HCT116 (cell line): ENCODE measurements around the gene PRKG1. TPM values are rescaled to one million over a fixed set of nuclear protein-coding genes. Genes with fewer than 3 reads are reported as not detected.

Experiments used
- ATAC-seq: fragments of 200-7000 bp; cut with Tn5 transposase; 2 replicates; pipeline ENCODE4 v1.9.1; 2020; ENCODE audit warnings: mild to moderate bottlenecking, moderate library complexity
- BruUV-seq: library from RNA; stranded (reverse); fragments of 400-500 nt; replicated peaks from 2 replicates; lab custom pipeline; 2021; lab: Mats Ljungman, UMichigan
- CTCF ChIA-PET: fragments of 300-600 bp; sonication (Branson Sonifier 250); formaldehyde crosslinking; loops from one replicate; lab custom pipeline; 2021; ENCODE audit warnings: antibody characterized with exemption; lab: Charles Lee
- POLR2A ChIA-PET: fragments of 300-600, 350-600 bp; sonication (Branson Sonifier 250); formaldehyde crosslinking; loops from one replicate; lab custom pipeline; 2021; ENCODE audit warnings: antibody characterized with exemption; lab: Charles Lee
- RAD21 ChIA-PET, 2 experiments: fragments of 300-600 bp; sonication (Branson Sonifier 250); formaldehyde crosslinking; loops; one replicate each; lab custom pipeline; 2023; ENCODE audit warnings: low total read pairs in 2 of 2; ENCODE audit not compliant: uncharacterized antibody in 2 of 2, unreplicated experiment in 2 of 2, low non-redundant PET in 1 of 2; lab: Charles Lee
- DNase-seq: peaks from one replicate; pipeline ENCODE4 v3.0.0-alpha.2; 2010; ENCODE audit warnings: low read depth, low spot score
- H2AFZ ChIP-seq: fragments of 200-600 bp; shearing (Covaris generic), sonication (generic); 2 replicates; pipeline ENCODE4 v1.6.1; 2017; ENCODE audit warnings: low read depth, mixed run types, mixed read lengths, antibody characterized with exemption, low read length; ENCODE audit not compliant: poor library complexity, severe bottlenecking
- H3K27ac ChIP-seq: 2 replicates; pipeline ENCODE4 v1.5.1; 2012; ENCODE audit warnings: low read depth, low read length
- H3K27me3 ChIP-seq: fragments of 200-600 bp; sonication (generic); 2 replicates; pipeline ENCODE4 v1.6.1; 2016; ENCODE audit warnings: mixed run types, low read length, mixed read lengths; ENCODE audit not compliant: insufficient read depth
- H3K36me3 ChIP-seq, 2 experiments: fragments of 200-500 bp in 1 of 2; fragments of 200-600 bp in 1 of 2; sonication (Bioruptor generic) in 1 of 2; sonication (generic) in 1 of 2; 2 replicates each; pipeline versions ENCODE4 v1.5.1 to v1.6.1; 2014 to 2016; ENCODE audit warnings: low read length in 2 of 2, inconsistent platforms in 1 of 2, mixed read lengths in 1 of 2, mixed run types in 1 of 2; ENCODE audit not compliant: insufficient read depth in 2 of 2, control insufficient read depth in 1 of 2
- H3K4me1 ChIP-seq, 2 experiments: fragments of 200-600 bp in 1 of 2; sonication (generic) in 1 of 2; 2 replicates each; pipeline versions ENCODE4 v1.5.1 to v1.6.1; 2012 to 2017; ENCODE audit warnings: low read length in 2 of 2, inconsistent platforms in 1 of 2, mild to moderate bottlenecking in 1 of 2, mixed read lengths in 1 of 2, mixed run types in 1 of 2, moderate library complexity in 1 of 2; ENCODE audit not compliant: insufficient read depth in 2 of 2, control insufficient read depth in 1 of 2
- H3K4me2 ChIP-seq: fragments of 200-600 bp; sonication (generic); 2 replicates; pipeline ENCODE4 v1.6.1; 2017; ENCODE audit warnings: mixed run types, low read length, mixed read lengths
- H3K4me3 ChIP-seq, 2 experiments: fragments of 200-600 bp in 1 of 2; sonication (generic) in 1 of 2; replicated peaks in 1 of 2; 2 replicates each; pipeline ENCODE4 v1.5.1; 2011 to 2016; ENCODE audit warnings: low read length in 2 of 2, control low read depth in 1 of 2, low read depth in 1 of 2, mild to moderate bottlenecking in 1 of 2, mixed read lengths in 1 of 2, mixed run types in 1 of 2
- H3K79me2 ChIP-seq: fragments of 200-600 bp; sonication (generic); 2 replicates; pipeline ENCODE4 v1.6.1; 2017; ENCODE audit warnings: mild to moderate bottlenecking, mixed run types, low read length, moderate library complexity, mixed read lengths; ENCODE audit not compliant: insufficient read depth
- H3K9ac ChIP-seq: fragments of 200-600 bp; sonication (generic); 2 replicates; pipeline ENCODE4 v1.6.1; 2016; ENCODE audit warnings: low read length, mixed read lengths
- H3K9me2 ChIP-seq: fragments of 200-600 bp; sonication (generic), shearing (Covaris generic); 2 replicates; pipeline ENCODE4 v1.6.1; 2017; ENCODE audit warnings: mixed run types, mild to moderate bottlenecking, moderate library complexity; ENCODE audit not compliant: insufficient read depth
- H3K9me3 ChIP-seq, 2 experiments: fragments of 200-500 bp in 1 of 2; fragments of 200-600 bp in 1 of 2; sonication (Bioruptor generic) in 1 of 2; sonication (generic) in 1 of 2; 2 replicates each; pipeline ENCODE4 v1.6.1; 2014 to 2017; ENCODE audit warnings: low read length in 2 of 2, mixed read lengths in 2 of 2, inconsistent platforms in 1 of 2, low read depth in 1 of 2, mild to moderate bottlenecking in 1 of 2, mixed run types in 1 of 2, moderate library complexity in 1 of 2; ENCODE audit not compliant: control insufficient read depth in 1 of 2, insufficient read depth in 1 of 2
- H4K20me1 ChIP-seq: fragments of 200-600 bp; sonication (generic), shearing (Covaris generic); 2 replicates; pipeline ENCODE4 v1.6.1; 2017; ENCODE audit warnings: mixed run types, mild to moderate bottlenecking, moderate library complexity; ENCODE audit not compliant: insufficient read depth
- CBX3 ChIP-seq: IDR thresholded peaks from 2 replicates; pipeline ENCODE4 v1.6.1; 2012; ENCODE audit warnings: low read depth
- CEBPB ChIP-seq: IDR thresholded peaks from 2 replicates; pipeline ENCODE4 v1.6.1; 2012; ENCODE audit warnings: low read depth
- CTCF ChIP-seq, 3 experiments: fragments of 200-600 bp in 1 of 3; sonication (generic) in 1 of 3; IDR thresholded peaks in 2 of 3; conservative IDR thresholded peaks in 1 of 3; 2 replicates each; pipeline ENCODE4 v1.5.1; 2012 to 2017; ENCODE audit warnings: low read depth in 2 of 3, low read length in 2 of 3, antibody characterized with exemption in 1 of 3, borderline replicate concordance in 1 of 3, control low read depth in 1 of 3, mild to moderate bottlenecking in 1 of 3, mixed read lengths in 1 of 3, mixed run types in 1 of 3, moderate library complexity in 1 of 3; ENCODE audit not compliant: insufficient read depth in 1 of 3
- EGR1 ChIP-seq: IDR thresholded peaks from 2 replicates; pipeline ENCODE4 v1.6.1; 2012; ENCODE audit warnings: low read depth
- ELF1 ChIP-seq: IDR thresholded peaks from 2 replicates; pipeline ENCODE4 v1.6.1; 2012; ENCODE audit warnings: low read depth, borderline replicate concordance
- EZH2 ChIP-seq: fragments of 200-600 bp; sonication (generic); IDR thresholded peaks from 2 replicates; pipeline ENCODE4 v1.6.1; 2017; ENCODE audit warnings: antibody characterized with exemption, mixed run types
- EZH2phosphoT487 ChIP-seq: fragments of 200-600 bp; IDR thresholded peaks from 2 replicates; pipeline ENCODE4 v1.6.1; 2018; ENCODE audit warnings: antibody characterized with exemption, borderline replicate concordance
- FOSL1 ChIP-seq: IDR thresholded peaks from 2 replicates; pipeline ENCODE4 v1.6.1; 2012; ENCODE audit warnings: low read depth
- JUND ChIP-seq: IDR thresholded peaks from 2 replicates; pipeline ENCODE4 v1.6.1; 2012
- POLR2A ChIP-seq: IDR thresholded peaks from 2 replicates; pipeline ENCODE4 v1.7.0; 2011; ENCODE audit warnings: borderline replicate concordance; ENCODE audit not compliant: insufficient read depth, insufficient read length; ENCODE audit errors: extremely low read depth
- POLR2AphosphoS5 ChIP-seq: IDR thresholded peaks from 2 replicates; pipeline ENCODE4 v1.6.1; 2011; ENCODE audit warnings: mild to moderate bottlenecking, low read depth, low read length, moderate library complexity
- RAD21 ChIP-seq: IDR thresholded peaks from 2 replicates; pipeline ENCODE4 v1.6.1; 2012; ENCODE audit warnings: low read depth, mild to moderate bottlenecking
- REST ChIP-seq: IDR thresholded peaks from 2 replicates; pipeline ENCODE4 v1.6.1; 2012; ENCODE audit warnings: low read depth
- SRF ChIP-seq: IDR thresholded peaks from 2 replicates; pipeline ENCODE4 v1.6.1; 2012; ENCODE audit warnings: low read depth
- TCF7L2 ChIP-seq: IDR thresholded peaks from 2 replicates; pipeline ENCODE4 v1.7.0; 2011; ENCODE audit warnings: borderline replicate concordance, inconsistent platforms; ENCODE audit not compliant: insufficient read depth, insufficient read length; ENCODE audit errors: extremely low read depth
- YY1 ChIP-seq: IDR thresholded peaks from 2 replicates; pipeline ENCODE4 v1.6.1; 2011; ENCODE audit warnings: low read length, low read depth, moderate library complexity, mild to moderate bottlenecking; ENCODE audit not compliant: insufficient replicate concordance; ENCODE audit errors: extremely low read depth
- ZNF274 ChIP-seq: fragments of 200-500 bp; sonication (Bioruptor generic); IDR thresholded peaks from 2 replicates; pipeline ENCODE4 v1.6.1; 2014; ENCODE audit warnings: mild to moderate bottlenecking, low read depth, low read length, inconsistent platforms
- intact Hi-C: fragments of 100-400 bp; cut with micrococcal nuclease; formaldehyde crosslinking; loops from 2 replicates; pipeline ENCODE4 v1.10.0; 2022
- total RNA-seq: library from RNA; stranded (reverse); gene quantifications from one replicate; pipeline ENCODE4 v1.2.1, GENCODE V29; 2021; ENCODE audit not compliant: unreplicated experiment
- TF ChIP-seq, protein P1 (sequence below): IDR thresholded peaks from 2 replicates; pipeline ENCODE4 v1.6.1; 2012
- TF ChIP-seq, protein P2 (sequence below): IDR thresholded peaks from 2 replicates; pipeline ENCODE4 v1.6.1; 2012

Gene PRKG1
- total RNA-seq, 1 experiment from 2014 or later: 1.4 TPM

- Histone ChIP-seq H3K4me2 (no peak overlapping the region), H3K9me3 (no peaks in the 10 kb centered on the region), H3K9ac (no peak overlapping the region), H3K36me3 (no peaks in the 10 kb centered on the region), H3K79me2 (no peaks in the 10 kb centered on the region), H3K4me1 (no peaks in the 10 kb centered on the region), H3K9me2 (no peaks in the 10 kb centered on the region), H3K4me3 (no peak overlapping the region), H2AFZ (no peak overlapping the region), H3K27ac (no peak overlapping the region), H4K20me1 (no peaks in the 10 kb centered on the region), H3K27me3 (0 out of 2 replicates have a peak, but pooled peaks cover 4% of the 10 kb centered on the region)
- CTCF ChIA-PET: no interaction called here
- RAD21 ChIA-PET: no interaction called here
- intact Hi-C loops: no loop called here
- ATAC-seq (no peak), DNase-seq (no peak)
- POLR2A ChIA-PET: no interaction called here
- BruUV-seq: no TSS peak
- TF ChIP-seq CTCF (IDR thresholded peaks at IDR 0.05 in 2 of 3, conservative IDR thresholded peaks at IDR 0.05 in 1 of 3; ENCODE audit: borderline replicate concordance in 1 of 3, insufficient read depth in 1 of 3, low read depth in 2 of 3, low read length in 2 of 3): no peak
- TF ChIP-seq ELF1: no peak
- TF ChIP-seq, protein P1, sequence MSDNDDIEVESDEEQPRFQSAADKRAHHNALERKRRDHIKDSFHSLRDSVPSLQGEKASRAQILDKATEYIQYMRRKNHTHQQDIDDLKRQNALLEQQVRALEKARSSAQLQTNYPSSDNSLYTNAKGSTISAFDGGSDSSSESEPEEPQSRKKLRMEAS: no peak
- TF ChIP-seq CEBPB: no peak
- no peak for TF ChIP-seq SRF
- no peak for TF ChIP-seq YY1
- TF ChIP-seq ZNF274: no peak
- TF ChIP-seq POLR2AphosphoS5: no peak
- TF ChIP-seq JUND: no peak
- TF ChIP-seq EGR1: no peak
- TF ChIP-seq, protein P2, sequence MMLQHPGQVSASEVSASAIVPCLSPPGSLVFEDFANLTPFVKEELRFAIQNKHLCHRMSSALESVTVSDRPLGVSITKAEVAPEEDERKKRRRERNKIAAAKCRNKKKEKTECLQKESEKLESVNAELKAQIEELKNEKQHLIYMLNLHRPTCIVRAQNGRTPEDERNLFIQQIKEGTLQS: no peak
- TF ChIP-seq CBX3: no peak
- no peak for TF ChIP-seq REST
- no peak for TF ChIP-seq FOSL1
- no peak for TF ChIP-seq EZH2phosphoT487
- no peak for TF ChIP-seq TCF7L2
- no peak for TF ChIP-seq EZH2
- TF ChIP-seq RAD21: no peak
- TF ChIP-seq POLR2A: no peak
Measured at GRCh38 chr10:51867956-51868355, 793.7 kb downstream of the PRKG1 start.
